Spleen (tissue), 11 donors: ENCODE measurements around the gene MRPL19. TPM values are rescaled to one million over a fixed set of nuclear protein-coding genes. Genes with fewer than 3 reads are reported as not detected.

ENCODE experiments used
- DNase-seq: peaks from one replicate; pipeline ENCODE4 v3.0.0-alpha.2; 2020
- H3K27ac ChIP-seq, 8 donors: fragments of 200-600 bp; sonication (generic) in 7 of 8; 1 replicate in 4 of 8; 2 replicates in 4 of 8; pipeline versions ENCODE4 v1.5.0 to v1.8.0; 2016 to 2021; ENCODE audit warnings: inconsistent platforms in 4 of 8, mild to moderate bottlenecking in 4 of 8, moderate library complexity in 1 of 8
- H3K27me3 ChIP-seq, 7 donors: fragments of 200-600 bp; sonication (generic) in 6 of 7; replicated peaks in 1 of 7; 1 replicate in 4 of 7; 2 replicates in 3 of 7; pipeline versions ENCODE4 v1.5.0 to v1.8.0; 2016 to 2021; ENCODE audit warnings: inconsistent platforms in 3 of 7, mild to moderate bottlenecking in 1 of 7
- H3K36me3 ChIP-seq, 6 donors: fragments of 200-600 bp; sonication (generic) in 5 of 6; 1 replicate in 4 of 6; 2 replicates in 2 of 6; pipeline versions ENCODE4 v1.5.0 to v1.8.0; 2016 to 2021; ENCODE audit warnings: inconsistent platforms in 2 of 6
- H3K4me1 ChIP-seq, 6 donors: fragments of 200-600 bp; sonication (generic) in 5 of 6; 1 replicate in 3 of 6; 2 replicates in 3 of 6; pipeline versions ENCODE4 v1.5.0 to v1.8.0; 2016 to 2021; ENCODE audit warnings: inconsistent platforms in 3 of 6
- H3K4me3 ChIP-seq, 8 donors: fragments of 200-600 bp; sonication (generic) in 7 of 8; 1 replicate in 4 of 8; 2 replicates in 4 of 8; pipeline versions ENCODE4 v1.5.0 to v1.8.0; 2016 to 2021; ENCODE audit warnings: inconsistent platforms in 4 of 8, mild to moderate bottlenecking in 4 of 8, moderate library complexity in 2 of 8
- H3K9me3 ChIP-seq, 8 donors: fragments of 200-600 bp; sonication (generic) in 7 of 8; 1 replicate in 4 of 8; 2 replicates in 4 of 8; pipeline versions ENCODE4 v1.5.0 to v1.8.0; 2016 to 2021; ENCODE audit warnings: inconsistent platforms in 4 of 8
- CTCF ChIP-seq, 11 experiments: fragments of 200-600 bp in 7 of 11; fragments of 450-650 bp in 4 of 11; sonication (generic) in 4 of 11; IDR thresholded peaks in 8 of 11; conservative IDR thresholded peaks in 3 of 11; 1 replicate in 7 of 11; 2 replicates in 4 of 11; pipeline versions ENCODE4 v1.4.0 to v1.8.0; 2016 to 2021; ENCODE audit warnings: antibody characterized with exemption in 11 of 11, inconsistent platforms in 4 of 11, mild to moderate bottlenecking in 1 of 11
- POLR2A ChIP-seq, 3 donors: fragments of 450-650 bp; IDR thresholded peaks; one replicate each; pipeline ENCODE4 v1.5.1; 2017; ENCODE audit warnings: antibody characterized with exemption in 3 of 3, mild to moderate bottlenecking in 1 of 3
- POLR2AphosphoS5 ChIP-seq, 3 donors: sonication (generic); formaldehyde crosslinking; IDR thresholded peaks; one replicate each; pipeline ENCODE4 v1.5.1; 2017; ENCODE audit warnings: antibody characterized with exemption in 3 of 3
- WGBS, 5 donors: extraction: QIAGEN DNeasy Blood & Tissue Kit in 3 of 5; methylation state at CpG; one replicate each; pipeline versions ENCODE4 v1.1.5 to v1.1.7; 2013 to 2018; 5-methylcytosine and 5-hydroxymethylcytosine counted together
- intact Hi-C: fragments of 100-400 bp; cut with DNase I; formaldehyde crosslinking; loops from one replicate; pipeline ENCODE4 v1.15.0; 2023; ENCODE audit warnings: low total_unique reads
- polyA plus RNA-seq, 3 donors: library from polyadenylated mRNA; stranded (reverse); fragments of 200-250 nt; gene quantifications; one replicate each; pipeline ENCODE4 v1.2.1, GENCODE V29; 2013
- total RNA-seq, 7 donors: library from RNA; depleted of rRNA in 3 of 7; stranded (reverse); fragments of >200 nt in 3 of 7; fragmentation: NEBNext Ultra II Directional in 4 of 7; extraction: Animal tissue kit (Norgen Biotek cat#: 25700) in 4 of 7; gene quantifications; one replicate each; pipeline versions ENCODE4 v1.1.0 to v1.2.1, GENCODE V29; 2016 to 2021
- donor health status: healthy with polysubstance abuse.
- donor health status: DM: no; HTN: no; CAD: no; lungs with moderate emphysema.
- donor health status: DM: no; HTN: no; CAD: no.
- donor health status: Bipolar disorder and iron deficiency.
- donor health status: healthy.
- donor health status: DM: no; HTN: no; CAD: no.
- donor health status: DM: yes; HTN: yes; CAD: no.

Gene MRPL19
- total and polyA plus RNA-seq, 10 donors, result 11.5 to 39.6 (median 31.8) TPM

GRCh38 chr2:75702593-75702992, 56.0 kb downstream of the MRPL19 start:
- WGBS, 5 donors, result 91 to 97% (median 93%) methylated on average over 4 of the region's 4 CpGs
- Histone ChIP-seq H3K36me3 (peaks cover 0 to 87% (median 64%) of the 10 kb centered on the region in 6 donors), H3K9me3 (peaks cover 0 to 5% (median 0%) of the 10 kb centered on the region in 8 donors), H3K4me1 (peaks cover 0 to 5% (median 0%) of the 10 kb centered on the region in 6 donors), H3K27ac (no peak overlapping the region), H3K4me3 (no peak overlapping the region), H3K27me3 (no peaks in the 10 kb centered on the region)
- DNase-seq, result no peak
- intact Hi-C loops, result no loop called here
- TF ChIP-seq CTCF (IDR thresholded peaks at IDR 0.05 in 8 of 11, conservative IDR thresholded peaks at IDR 0.05 in 3 of 11) (no peak), POLR2A (IDR thresholded peaks at IDR 0.05) (no peak), POLR2AphosphoS5 (IDR thresholded peaks at IDR 0.05) (no peak)

GRCh38 chr2:75703589-75704287, 57.2 kb downstream of the MRPL19 start:
- Histone ChIP-seq H3K9me3 (no peaks in the 10 kb centered on the region), H3K36me3 (peaks cover 0 to 77% (median 56%) of the 10 kb centered on the region in 6 donors), H3K4me1 (peaks cover 2 to 16% (median 7%) of the 10 kb centered on the region in 6 donors), H3K4me3 (no peak overlapping the region), H3K27me3 (no peaks in the 10 kb centered on the region), H3K27ac (no peak overlapping the region)
- intact Hi-C loops, result no loop called here
- TF ChIP-seq POLR2AphosphoS5 (IDR thresholded peaks at IDR 0.05) (no peak), POLR2A (IDR thresholded peaks at IDR 0.05) (no peak), CTCF (IDR thresholded peaks at IDR 0.05 in 8 of 11, conservative IDR thresholded peaks at IDR 0.05 in 3 of 11) (no peak)
- no peak for DNase-seq
- 84 to 94% (median 88%) methylated on average over 4 of the region's 4 CpGs for WGBS, 5 donors

GRCh38 chr2:75705921-75706320, 59.3 kb downstream of the MRPL19 start:
- peaks cover 0 to 57% (median 38%) of the 10 kb centered on the region in 6 donors for H3K36me3 ChIP-seq
- whole genome bisulfite sequencing, 5 donors, result 13 to 29% (median 17%) methylated on average over 1 of the region's 1 CpG
- H3K27ac ChIP-seq, result no peak overlapping the region
- no peak for DNase-seq
- no peaks in the 10 kb centered on the region for H3K27me3 ChIP-seq
- intact Hi-C loops, result no loop called here
- peaks cover 9 to 34% (median 19%) of the 10 kb centered on the region in 6 donors for H3K4me1 ChIP-seq
- H3K4me3 ChIP-seq, result no peak overlapping the region
- TF ChIP-seq POLR2AphosphoS5 (IDR thresholded peaks at IDR 0.05) (no peak), POLR2A (IDR thresholded peaks at IDR 0.05) (no peak), CTCF (IDR thresholded peaks at IDR 0.05 in 8 of 11, conservative IDR thresholded peaks at IDR 0.05 in 3 of 11) (no peak)
- H3K9me3 ChIP-seq, result no peaks in the 10 kb centered on the region

GRCh38 chr2:75707901-75708300, 61.3 kb downstream of the MRPL19 start:
- Histone ChIP-seq H3K27me3 (no peaks in the 10 kb centered on the region), H3K27ac (no peak overlapping the region), H3K9me3 (no peaks in the 10 kb centered on the region), H3K4me3 (no peak overlapping the region), H3K36me3 (peaks cover 0 to 37% (median 24%) of the 10 kb centered on the region in 6 donors), H3K4me1 (peaks cover 9 to 42% (median 25%) of the 10 kb centered on the region in 6 donors)
- TF ChIP-seq CTCF (IDR thresholded peaks at IDR 0.05 in 8 of 11, conservative IDR thresholded peaks at IDR 0.05 in 3 of 11) (no peak), POLR2A (IDR thresholded peaks at IDR 0.05) (no peak), POLR2AphosphoS5 (IDR thresholded peaks at IDR 0.05) (no peak)
- WGBS, 5 donors, result 91 to 95% (median 92%) methylated on average over 3 of the region's 3 CpGs
- DNase-seq, result no peak
- intact Hi-C loops, result no loop called here
